HepG2 (cell line): ENCODE results near the gene DAPK1. TPM values are rescaled to one million over a fixed set of nuclear protein-coding genes. Genes with fewer than 3 reads are reported as not detected.

ENCODE experiments used
- ATAC-seq: fragments of 200-7000 bp; cut with Tn5 transposase; 3 replicates; pipeline ENCODE4 v1.9.1; 2020; ENCODE audit warnings: mild to moderate bottlenecking, moderate library complexity
- BruUV-seq: library from RNA; stranded (reverse); fragments of 400-500 nt; replicated peaks from 2 replicates; lab custom pipeline; 2021; lab: Mats Ljungman, UMichigan
- CTCF ChIA-PET: fragments of 300-600 bp; formaldehyde crosslinking; extraction: SDS; loops from one replicate; lab custom pipeline; 2021; ENCODE audit warnings: low total read pairs, inconsistent platforms, low intra/inter-chr PET ratio; lab: Yijun Ruan, JAX
- POLR2A ChIA-PET: fragments of 350-600 bp; sonication (Branson Sonifier 250); formaldehyde crosslinking; loops from one replicate; lab custom pipeline; 2020; ENCODE audit warnings: antibody characterized with exemption, inconsistent platforms; lab: Yijun Ruan, JAX
- DNase-seq: peaks from one replicate; pipeline ENCODE4 v3.0.0-alpha.2; 2015; ENCODE audit warnings: low spot score
- FAIRE-seq: peaks from 3 replicates; lab custom pipeline; 2011; peaks lifted over from hg19 to GRCh38; lab: Jason Lieb, UNC
- H2AFZ ChIP-seq: one replicate; pipeline ENCODE4 v1.6.1; 2011; ENCODE audit warnings: low read length, inconsistent platforms
- H3K27ac ChIP-seq: fragments of 300-600 bp; 3 replicates; pipeline ENCODE4 v1.8.0; 2011; ENCODE audit warnings: mixed run types, mild to moderate bottlenecking, mixed read lengths, low read length, inconsistent platforms; ENCODE audit not compliant: insufficient read depth; ENCODE audit errors: extremely low read length
- H3K27me3 ChIP-seq, 2 experiments: fragments of 200-600 bp in 1 of 2; 2 replicates in 1 of 2; 3 replicates in 1 of 2; pipeline versions ENCODE4 v1.6.0 to v1.8.0; 2011; ENCODE audit warnings: low read length in 2 of 2, mild to moderate bottlenecking in 2 of 2, moderate library complexity in 2 of 2, inconsistent platforms in 1 of 2; ENCODE audit not compliant: insufficient read depth in 2 of 2, control insufficient read depth in 1 of 2
- H3K36me3 ChIP-seq, 2 experiments: fragments of 200-600 bp in 1 of 2; replicated peaks in 1 of 2; 2 replicates in 1 of 2; 3 replicates in 1 of 2; pipeline versions ENCODE4 v1.5.1 to v1.8.0; 2011; ENCODE audit warnings: low read length in 2 of 2, inconsistent platforms in 1 of 2; ENCODE audit not compliant: insufficient read depth in 2 of 2, control insufficient read depth in 1 of 2
- H3K4me1 ChIP-seq: 2 replicates; pipeline ENCODE4 v1.5.1; 2012; ENCODE audit warnings: low read length, inconsistent platforms; ENCODE audit not compliant: insufficient read depth
- H3K4me2 ChIP-seq: 2 replicates; pipeline ENCODE4 v1.6.0; 2011; ENCODE audit warnings: low read depth, low read length, inconsistent platforms
- H3K4me3 ChIP-seq, 3 experiments: fragments of 200-600 bp in 1 of 3; sonication (generic), shearing (Covaris generic) in 1 of 3; replicated peaks in 1 of 3; 2 replicates each; pipeline ENCODE4 v1.5.1; 2011 to 2016; ENCODE audit warnings: low read length in 3 of 3, inconsistent platforms in 2 of 3, low read depth in 2 of 3, mild to moderate bottlenecking in 2 of 3, control low read depth in 1 of 3, mixed read lengths in 1 of 3; ENCODE audit not compliant: insufficient read depth in 1 of 3
- H3K79me2 ChIP-seq: one replicate; pipeline ENCODE4 v1.6.1; 2011; ENCODE audit warnings: low read length, inconsistent platforms; ENCODE audit not compliant: insufficient read depth
- H3K9ac ChIP-seq: 2 replicates; pipeline ENCODE4 v1.6.0; 2011; ENCODE audit warnings: mild to moderate bottlenecking, low read depth, low read length, inconsistent platforms; ENCODE audit not compliant: insufficient read depth
- H3K9me3 ChIP-seq: 2 replicates; pipeline ENCODE4 v1.5.1; 2012; ENCODE audit warnings: mild to moderate bottlenecking, low read length
- H4K20me1 ChIP-seq: 2 replicates; pipeline ENCODE4 v1.6.0; 2011; ENCODE audit warnings: inconsistent platforms, mild to moderate bottlenecking, low read length, moderate library complexity; ENCODE audit not compliant: insufficient read depth
- ASH2L ChIP-seq: fragments of 300-600, 200-600 bp; sonication (generic); IDR thresholded peaks from 2 replicates; pipeline ENCODE4 v1.7.0; 2017; ENCODE audit warnings: low read depth, mild to moderate bottlenecking, moderate library complexity, mixed read lengths, low read length; ENCODE audit not compliant: insufficient read length
- SALL1 ChIP-seq: sonication (generic); formaldehyde crosslinking; IDR thresholded peaks from 2 replicates; pipeline ENCODE4 v1.8.0; 2022; ENCODE audit warnings: mild to moderate bottlenecking, missing genetic modification reagents
- TAF1 ChIP-seq: sonication (generic); formaldehyde crosslinking; IDR thresholded peaks from 2 replicates; pipeline ENCODE4 v1.4.0; 2020; ENCODE audit warnings: missing genetic modification reagents
- TSC22D2 ChIP-seq: sonication (generic); formaldehyde crosslinking; IDR thresholded peaks from 2 replicates; pipeline ENCODE4 v1.5.1; 2020; ENCODE audit warnings: missing genetic modification reagents, mild to moderate bottlenecking, borderline replicate concordance
- ZBTB20 ChIP-seq: sonication (generic); formaldehyde crosslinking; IDR thresholded peaks from 2 replicates; pipeline ENCODE4 v1.8.1; 2023; ENCODE audit warnings: missing genetic modification reagents, low read depth, mild to moderate bottlenecking, borderline replicate concordance
- ZNF790 ChIP-seq: sonication (generic); formaldehyde crosslinking; IDR thresholded peaks from 2 replicates; pipeline ENCODE4 v1.8.0; 2022; ENCODE audit warnings: missing genetic modification reagents, mild to moderate bottlenecking, borderline replicate concordance
- WGBS: methylation state at CpG from one replicate; pipeline ENCODE4 v1.1.6; 2017; ENCODE audit warnings: low lambda C conversion rate; 5-methylcytosine and 5-hydroxymethylcytosine counted together
- in situ Hi-C: cut with HindIII; loops from 2 replicates; pipeline ENCODE4 v1.10.0; 2017; ENCODE audit warnings: low pct_unique_long_range_greater_than_20kb; ENCODE audit not compliant: extremely low pct_ligation_motif_present
- intact Hi-C: fragments of 100-400 bp; cut with micrococcal nuclease; formaldehyde crosslinking; loops from one replicate; pipeline ENCODE4 v1.10.0; 2022; ENCODE audit not compliant: unreplicated experiment
- polyA plus RNA-seq, 8 experiments: library from polyadenylated mRNA; depleted of rRNA in 3 of 8; stranded (reverse) in 7 of 8; unstranded in 1 of 8; fragments of >200 nt; fragmentation: Illumina TruSeq in 4 of 8; extraction: Trizol in 4 of 8; gene quantifications; 2 replicates each; pipeline versions ENCODE4 v1.2.1 to v1.2.3, GENCODE V29; 2011 to 2016; ENCODE audit warnings: low read depth in 4 of 8, missing spikeins in 1 of 8, mixed read lengths in 1 of 8; ENCODE audit not compliant: insufficient read depth in 1 of 8
- total RNA-seq, 5 experiments: library from RNA; depleted of rRNA; stranded (reverse); fragments of >200 nt; fragmentation: Illumina TruSeq; extraction: Trizol; gene quantifications; 2 replicates each; pipeline ENCODE4 v1.2.3, GENCODE V29; 2016; ENCODE audit warnings: low read depth in 1 of 5
- TF ChIP-seq, protein P1 (sequence below): sonication (generic); formaldehyde crosslinking; conservative IDR thresholded peaks from 2 replicates; pipeline ENCODE4 v1.4.0; 2020; ENCODE audit warnings: missing genetic modification reagents
- TF ChIP-seq, protein P2 (sequence below): sonication (generic); formaldehyde crosslinking; IDR thresholded peaks from 2 replicates; pipeline ENCODE4 v1.4.0; 2020; ENCODE audit warnings: mild to moderate bottlenecking, missing genetic modification reagents
- TF ChIP-seq, protein P3 (sequence below): sonication (generic); formaldehyde crosslinking; IDR thresholded peaks from 2 replicates; pipeline ENCODE4 v1.4.0; 2020; ENCODE audit warnings: missing genetic modification reagents, borderline replicate concordance
- TF ChIP-seq, protein P4 (sequence below): sonication (generic); formaldehyde crosslinking; IDR thresholded peaks from 2 replicates; pipeline ENCODE4 v1.4.0; 2020; ENCODE audit warnings: mild to moderate bottlenecking, missing genetic modification reagents

DAPK1 gene
- total and polyA plus RNA-seq, 2 of the 13 experiments (the other 11 are each of a cell fraction or from before 2014, with no cell fraction given) = 35.7 to 35.9 TPM

DNA sequence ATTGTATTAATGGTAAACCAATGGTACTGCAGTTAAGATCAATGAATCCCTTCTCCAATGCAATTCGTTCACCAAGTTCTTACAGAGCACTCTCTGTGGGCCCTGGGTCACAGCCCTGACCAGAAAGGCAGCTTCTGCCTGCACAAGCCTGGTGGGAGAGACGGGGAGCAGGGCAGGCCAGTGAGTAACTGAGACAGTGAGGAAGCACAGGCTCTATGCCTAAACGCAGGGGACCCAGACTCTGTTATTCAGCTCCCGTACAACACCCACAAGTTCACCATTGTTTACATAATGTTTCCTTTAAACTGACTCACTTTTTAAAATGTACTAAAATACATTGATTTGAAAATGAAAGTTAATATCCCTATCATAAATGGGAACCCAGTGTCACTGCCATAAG is 187.8 kb downstream of the DAPK1 start (continued):
- TF ChIP-seq, protein P1, sequence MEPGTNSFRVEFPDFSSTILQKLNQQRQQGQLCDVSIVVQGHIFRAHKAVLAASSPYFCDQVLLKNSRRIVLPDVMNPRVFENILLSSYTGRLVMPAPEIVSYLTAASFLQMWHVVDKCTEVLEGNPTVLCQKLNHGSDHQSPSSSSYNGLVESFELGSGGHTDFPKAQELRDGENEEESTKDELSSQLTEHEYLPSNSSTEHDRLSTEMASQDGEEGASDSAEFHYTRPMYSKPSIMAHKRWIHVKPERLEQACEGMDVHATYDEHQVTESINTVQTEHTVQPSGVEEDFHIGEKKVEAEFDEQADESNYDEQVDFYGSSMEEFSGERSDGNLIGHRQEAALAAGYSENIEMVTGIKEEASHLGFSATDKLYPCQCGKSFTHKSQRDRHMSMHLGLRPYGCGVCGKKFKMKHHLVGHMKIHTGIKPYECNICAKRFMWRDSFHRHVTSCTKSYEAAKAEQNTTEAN = no peak
- TF ChIP-seq ZBTB20 (CRISPR knock-in tag) = no peak
- no peak for TF ChIP-seq SALL1 (CRISPR knock-in tag)

DNA sequence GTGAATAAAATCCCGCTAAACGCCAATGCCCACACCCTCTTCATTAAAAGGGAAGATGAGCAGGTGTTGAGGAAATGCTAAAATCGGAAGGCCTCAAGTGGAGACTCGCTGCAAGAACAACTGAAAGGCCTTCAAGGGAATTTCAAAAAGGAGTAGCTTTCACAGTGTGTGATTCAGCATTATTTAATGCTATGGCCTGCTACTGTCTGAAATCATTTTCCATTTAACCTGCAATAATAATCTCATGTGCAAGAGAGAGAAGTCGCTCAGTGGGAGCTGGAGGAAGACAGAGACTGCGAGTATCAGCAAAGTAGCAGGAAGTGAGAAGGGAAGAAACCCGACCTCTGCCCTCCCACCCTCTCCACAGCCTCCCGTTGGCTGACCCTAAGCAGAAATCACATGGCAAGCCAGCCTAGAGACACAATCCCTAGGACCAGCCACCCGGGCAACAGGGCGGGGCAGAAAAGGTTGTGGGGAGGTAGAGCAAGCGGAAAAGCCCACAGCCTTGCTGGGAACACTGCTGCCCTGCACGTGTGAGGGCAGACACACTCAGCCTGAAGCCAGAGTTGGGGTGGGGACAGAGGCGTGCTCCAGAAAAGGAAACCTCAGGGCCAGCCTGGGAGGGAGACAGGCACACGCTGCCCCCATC is 188.3 kb downstream of the DAPK1 start:
- Histone ChIP-seq H2AFZ (no peak overlapping the region), H3K4me2 (no peak overlapping the region), H3K79me2 (no peaks in the 10 kb centered on the region), H4K20me1 (0 out of 2 replicates have a peak, but pooled peaks cover 3% of the 10 kb centered on the region), H3K27me3 (no peaks in the 10 kb centered on the region), H3K4me1 (no peaks in the 10 kb centered on the region)
- CTCF ChIA-PET = no interaction called here
- 97% methylated on average over 13 of the region's 14 CpGs for WGBS
- no peak for FAIRE-seq
- ATAC-seq = no peak
- DNase-seq = no peak
- intact Hi-C loops = loop anchor here (10.0 kb wide), 1 partner anchor 359 kb away; no protein-coding TSS in a partner anchor
- in situ Hi-C loops = no loop called here
- TF ChIP-seq ZNF790 (CRISPR knock-in tag) (no peak), TAF1 (CRISPR knock-in tag) (no peak), ASH2L (no peak), TSC22D2 (CRISPR knock-in tag) (no peak)
- TF ChIP-seq, protein P2, sequence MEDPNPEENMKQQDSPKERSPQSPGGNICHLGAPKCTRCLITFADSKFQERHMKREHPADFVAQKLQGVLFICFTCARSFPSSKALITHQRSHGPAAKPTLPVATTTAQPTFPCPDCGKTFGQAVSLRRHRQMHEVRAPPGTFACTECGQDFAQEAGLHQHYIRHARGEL = no peak
- TF ChIP-seq, protein P3, sequence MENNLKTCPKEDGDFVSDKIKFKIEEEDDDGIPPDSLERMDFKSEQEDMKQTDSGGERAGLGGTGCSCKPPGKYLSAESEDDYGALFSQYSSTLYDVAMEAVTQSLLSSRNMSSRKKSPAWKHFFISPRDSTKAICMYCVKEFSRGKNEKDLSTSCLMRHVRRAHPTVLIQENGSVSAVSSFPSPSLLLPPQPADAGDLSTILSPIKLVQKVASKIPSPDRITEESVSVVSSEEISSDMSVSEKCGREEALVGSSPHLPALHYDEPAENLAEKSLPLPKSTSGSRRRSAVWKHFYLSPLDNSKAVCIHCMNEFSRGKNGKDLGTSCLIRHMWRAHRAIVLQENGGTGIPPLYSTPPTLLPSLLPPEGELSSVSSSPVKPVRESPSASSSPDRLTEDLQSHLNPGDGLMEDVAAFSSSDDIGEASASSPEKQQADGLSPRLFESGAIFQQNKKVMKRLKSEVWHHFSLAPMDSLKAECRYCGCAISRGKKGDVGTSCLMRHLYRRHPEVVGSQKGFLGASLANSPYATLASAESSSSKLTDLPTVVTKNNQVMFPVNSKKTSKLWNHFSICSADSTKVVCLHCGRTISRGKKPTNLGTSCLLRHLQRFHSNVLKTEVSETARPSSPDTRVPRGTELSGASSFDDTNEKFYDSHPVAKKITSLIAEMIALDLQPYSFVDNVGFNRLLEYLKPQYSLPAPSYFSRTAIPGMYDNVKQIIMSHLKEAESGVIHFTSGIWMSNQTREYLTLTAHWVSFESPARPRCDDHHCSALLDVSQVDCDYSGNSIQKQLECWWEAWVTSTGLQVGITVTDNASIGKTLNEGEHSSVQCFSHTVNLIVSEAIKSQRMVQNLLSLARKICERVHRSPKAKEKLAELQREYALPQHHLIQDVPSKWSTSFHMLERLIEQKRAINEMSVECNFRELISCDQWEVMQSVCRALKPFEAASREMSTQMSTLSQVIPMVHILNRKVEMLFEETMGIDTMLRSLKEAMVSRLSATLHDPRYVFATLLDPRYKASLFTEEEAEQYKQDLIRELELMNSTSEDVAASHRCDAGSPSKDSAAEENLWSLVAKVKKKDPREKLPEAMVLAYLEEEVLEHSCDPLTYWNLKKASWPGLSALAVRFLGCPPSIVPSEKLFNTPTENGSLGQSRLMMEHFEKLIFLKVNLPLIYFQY = no peak
- TF ChIP-seq, protein P4, sequence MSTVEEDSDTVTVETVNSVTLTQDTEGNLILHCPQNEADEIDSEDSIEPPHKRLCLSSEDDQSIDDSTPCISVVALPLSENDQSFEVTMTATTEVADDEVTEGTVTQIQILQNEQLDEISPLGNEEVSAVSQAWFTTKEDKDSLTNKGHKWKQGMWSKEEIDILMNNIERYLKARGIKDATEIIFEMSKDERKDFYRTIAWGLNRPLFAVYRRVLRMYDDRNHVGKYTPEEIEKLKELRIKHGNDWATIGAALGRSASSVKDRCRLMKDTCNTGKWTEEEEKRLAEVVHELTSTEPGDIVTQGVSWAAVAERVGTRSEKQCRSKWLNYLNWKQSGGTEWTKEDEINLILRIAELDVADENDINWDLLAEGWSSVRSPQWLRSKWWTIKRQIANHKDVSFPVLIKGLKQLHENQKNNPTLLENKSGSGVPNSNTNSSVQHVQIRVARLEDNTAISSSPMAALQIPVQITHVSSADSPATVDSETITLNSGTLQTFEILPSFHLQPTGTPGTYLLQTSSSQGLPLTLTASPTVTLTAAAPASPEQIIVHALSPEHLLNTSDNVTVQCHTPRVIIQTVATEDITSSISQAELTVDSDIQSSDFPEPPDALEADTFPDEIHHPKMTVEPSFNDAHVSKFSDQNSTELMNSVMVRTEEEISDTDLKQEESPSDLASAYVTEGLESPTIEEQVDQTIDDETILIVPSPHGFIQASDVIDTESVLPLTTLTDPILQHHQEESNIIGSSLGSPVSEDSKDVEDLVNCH (CRISPR knock-in tag) = no peak
- TF ChIP-seq, all 625 proteins: peak for 0
- no peaks in the 10 kb centered on the region for H3K9me3 ChIP-seq
- H3K36me3 ChIP-seq = peaks cover 20 to 51% of the 10 kb centered on the region in 2 experiments
- no peak overlapping the region for H3K9ac ChIP-seq
- no peak overlapping the region for H3K4me3 ChIP-seq
- no TSS peak for BruUV-seq
- H3K27ac ChIP-seq = no peak overlapping the region
- POLR2A ChIA-PET = no interaction called here
